HG03354 (cell line): ENCODE data around the gene ADCY7.
A peak's percentile ranks its signal among the peaks of the same experiment; 100 is the strongest.

Source experiments
- ATAC-seq: cut with Tn5 transposase; IDR thresholded peaks from one replicate; pipeline ENCODE4 v1.9.1; 2021; ENCODE audit warnings: mild to moderate bottlenecking; ENCODE audit not compliant: unreplicated experiment, poor library complexity, severe bottlenecking

The ADCY7 gene

GRCh38 chr16:50265260-50265659 is 1.1 kb upstream of the ADCY7 start:
- no peak for ATAC-seq

- no peak for ATAC-seq
Measured at GRCh38 chr16:50265716-50266336, 525 bp upstream of the ADCY7 start.

- no peak for ATAC-seq
Measured at GRCh38 chr16:50267151-50267631, 840 bp downstream of the ADCY7 start.

GRCh38 chr16:50267651-50268050 is 1.3 kb downstream of the ADCY7 start:
- ATAC-seq = no peak

GRCh38 chr16:50268352-50268751 is 2.0 kb downstream of the ADCY7 start:
- ATAC-seq = no peak

- ATAC-seq = no peak
Measured at GRCh38 chr16:50269061-50269705, 2.8 kb downstream of the ADCY7 start.

GRCh38 chr16:50269769-50270509 is 3.6 kb downstream of the ADCY7 start:
- no peak for ATAC-seq

GRCh38 chr16:50270510-50271147 is 4.3 kb downstream of the ADCY7 start:
- ATAC-seq = no peak

- no peak for ATAC-seq
Measured at GRCh38 chr16:50271148-50272041, 5.0 kb downstream of the ADCY7 start.

- no peak for ATAC-seq
Measured at GRCh38 chr16:50272111-50272571, 5.8 kb downstream of the ADCY7 start.

GRCh38 chr16:50272687-50273381 is 6.5 kb downstream of the ADCY7 start:
- no peak for ATAC-seq

GRCh38 chr16:50273382-50273690 is 7.0 kb downstream of the ADCY7 start:
- ATAC-seq = no peak

GRCh38 chr16:50273888-50274325 is 7.6 kb downstream of the ADCY7 start:
- peak; percentile 77 for ATAC-seq

GRCh38 chr16:50274326-50275097 is 8.2 kb downstream of the ADCY7 start:
- peak; percentile 57 for ATAC-seq

- ATAC-seq = no peak
Measured at GRCh38 chr16:50275098-50275415, 8.7 kb downstream of the ADCY7 start.

- no peak for ATAC-seq
Measured at GRCh38 chr16:50275428-50276325, 9.3 kb downstream of the ADCY7 start.

GRCh38 chr16:50276326-50276640 is 9.9 kb downstream of the ADCY7 start:
- no peak for ATAC-seq
